NCI-H82 treated with DMSO at 0.1 percent for 48 hours (cell line): ENCODE results near the gene IP6K3.

ENCODE experiments used
- DNase-seq: peaks from one replicate; lab custom pipeline; 2025; ENCODE audit not compliant: unreplicated experiment; lab: John Stamatoyannopoulos, UW

Gene IP6K3

GRCh38 chr6:33691456-33692077 lies 55.1 kb downstream of the IP6K3 start:
- DNase-seq, result no peak

GRCh38 chr6:33690766-33691165 lies 55.9 kb downstream of the IP6K3 start:
- no peak for DNase-seq

GRCh38 chr6:33689879-33690278 lies 56.8 kb downstream of the IP6K3 start:
- no peak for DNase-seq

GRCh38 chr6:33689148-33689494 lies 57.6 kb downstream of the IP6K3 start:
- DNase-seq, result no peak

- DNase-seq, result no peak
These were observed 58.1 kb downstream of the IP6K3 start for GRCh38 chr6:33688451-33689147.

- DNase-seq, result no peak
These were observed 58.7 kb downstream of the IP6K3 start for GRCh38 chr6:33688006-33688405.

GRCh38 chr6:33686981-33687975 lies 59.4 kb downstream of the IP6K3 start:
- DNase-seq, result no peak

GRCh38 chr6:33686225-33686924 lies 60.3 kb downstream of the IP6K3 start:
- DNase-seq, result no peak

- DNase-seq, result no peak
These were observed 61.1 kb downstream of the IP6K3 start for GRCh38 chr6:33685411-33686224.

- no peak for DNase-seq
These were observed 61.7 kb downstream of the IP6K3 start for GRCh38 chr6:33684983-33685382.

GRCh38 chr6:33684428-33684896 lies 62.2 kb downstream of the IP6K3 start:
- no peak for DNase-seq

GRCh38 chr6:33683576-33684427 lies 62.9 kb downstream of the IP6K3 start:
- no peak for DNase-seq

GRCh38 chr6:33683051-33683571 lies 63.6 kb downstream of the IP6K3 start:
- DNase-seq, result no peak

- no peak for DNase-seq
These were observed 64.4 kb downstream of the IP6K3 start for GRCh38 chr6:33682341-33682740.

GRCh38 chr6:33679761-33680160 lies 66.9 kb downstream of the IP6K3 start:
- no peak for DNase-seq

- DNase-seq, result no peak
These were observed 67.7 kb downstream of the IP6K3 start for GRCh38 chr6:33678932-33679490.

- DNase-seq, result no peak
These were observed 68.3 kb downstream of the IP6K3 start for GRCh38 chr6:33678233-33678931.

- no peak for DNase-seq
These were observed 69.0 kb downstream of the IP6K3 start for GRCh38 chr6:33677689-33678088.
